ENCODE measurements around the gene B9D2. TPM values are rescaled to one million over a fixed set of nuclear protein-coding genes. Genes with fewer than 3 reads are reported as not detected.

Gene B9D2
- total and polyA plus RNA-seq, 5 donors = 3.3 to 5.1 (median 3.6) TPM

DNA sequence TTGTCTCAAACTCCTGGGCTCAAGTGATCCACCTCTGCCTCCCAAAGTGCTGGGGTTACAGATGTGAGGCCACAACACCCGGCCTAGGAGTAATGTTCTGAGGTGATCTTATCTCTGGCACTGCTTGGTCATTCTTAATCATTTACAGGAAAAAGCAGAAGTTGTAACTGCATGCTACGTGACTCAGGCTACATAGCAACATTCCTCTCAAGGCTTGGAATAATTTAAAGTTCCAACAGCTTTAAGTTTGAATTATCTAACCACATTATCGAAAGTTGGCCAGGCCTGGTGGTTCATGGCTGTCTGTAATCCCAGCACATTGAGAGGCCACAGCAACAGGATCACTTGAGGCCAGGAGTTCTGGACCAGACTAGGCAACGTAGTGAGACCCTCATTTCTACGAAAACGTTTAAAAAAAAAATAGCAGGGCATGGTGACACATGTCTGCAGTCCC is 3.9 kb upstream of the B9D2 start:
- Histone ChIP-seq H3K27ac (ENCODE audit: low read length) (no peak overlapping the region), H3K27me3 (ENCODE audit: control insufficient read depth, insufficient read depth) (no peaks in the 10 kb centered on the region), H3K9me3 (ENCODE audit: control insufficient read depth, low read length) (no peaks in the 10 kb centered on the region), H3K4me3 (ENCODE audit: low read length) (no peak overlapping the region), H3K4me1 (ENCODE audit: control insufficient read depth, insufficient read depth, low read length) (peaks cover 7% of the 10 kb centered on the region)
- 65% methylated on average over 6 of the region's 6 CpGs for WGBS
- ATAC-seq = no peak
- intact Hi-C loops (cut with DNase I) = no loop called here
- DNase-seq = peak in 1 of 3 donors; percentile 10

GRCh38 chr19:41366089-41366488 is 2.1 kb upstream of the B9D2 start:
- H3K4me1 ChIP-seq (ENCODE audit: control insufficient read depth, insufficient read depth, low read length) = peaks cover 7% of the 10 kb centered on the region
- intact Hi-C loops (cut with DNase I) = no loop called here
- no peak for ATAC-seq

DNA sequence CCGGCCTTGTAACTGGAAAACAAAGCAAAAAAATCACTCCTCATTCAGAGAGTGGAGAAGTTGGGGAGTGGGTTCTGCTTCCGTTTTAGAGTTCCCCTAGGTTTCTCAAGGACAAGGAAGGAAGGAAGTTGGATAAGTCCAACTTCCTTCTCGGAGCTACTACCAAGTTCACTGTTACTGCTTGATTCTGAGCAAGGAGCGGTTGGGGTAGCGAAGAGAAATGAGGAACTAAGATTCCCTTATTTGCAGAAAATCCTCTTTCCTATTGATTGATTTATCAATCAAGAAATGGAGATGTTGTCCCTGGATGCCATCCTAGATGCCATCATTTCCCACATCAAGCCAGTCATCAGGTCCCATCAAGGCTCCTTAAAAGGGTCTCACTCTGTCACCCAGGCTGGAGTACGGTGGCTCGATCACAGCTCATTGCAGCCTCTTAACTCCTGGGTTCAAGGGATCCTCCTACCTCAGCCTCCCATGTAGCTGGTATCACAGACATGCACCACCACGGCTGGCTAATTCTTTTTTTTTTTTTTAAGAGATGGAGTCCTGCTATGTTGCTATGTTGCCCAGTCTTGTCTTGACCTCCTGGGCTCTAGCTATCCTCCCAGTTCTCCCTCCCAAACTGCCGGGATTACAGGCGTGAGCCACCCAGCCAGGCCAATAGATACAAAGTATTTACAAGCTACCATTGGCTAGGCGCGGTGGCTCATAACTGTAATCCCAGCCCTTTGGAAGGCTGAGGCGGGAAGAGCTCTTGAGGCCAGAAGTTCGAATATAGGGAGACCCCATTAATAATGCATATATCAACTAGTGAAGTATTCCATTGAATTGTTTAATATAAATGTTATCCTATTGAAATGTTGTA is 809 bp upstream of the B9D2 start:
- H3K4me1 ChIP-seq (ENCODE audit: control insufficient read depth, insufficient read depth, low read length) = peaks cover 7% of the 10 kb centered on the region
- no peak for ATAC-seq
- WGBS = 72% methylated on average over 14 of the region's 14 CpGs
- peak overlapping the region; percentile 93 for H3K27ac ChIP-seq (ENCODE audit: low read length)
- intact Hi-C loops (cut with DNase I) = no loop called here
- H3K27me3 ChIP-seq (ENCODE audit: control insufficient read depth, insufficient read depth) = no peaks in the 10 kb centered on the region
- no peaks in the 10 kb centered on the region for H3K9me3 ChIP-seq (ENCODE audit: control insufficient read depth, low read length)
- DNase-seq = peak in 1 of 3 donors; percentile 3
- peak overlapping the region; percentile 87 for H3K4me3 ChIP-seq (ENCODE audit: low read length)

More at GRCh38 chr19:41366089-41366488, 2.1 kb upstream of the B9D2 start:
- Histone ChIP-seq H3K27me3 (ENCODE audit: control insufficient read depth, insufficient read depth) (no peaks in the 10 kb centered on the region), H3K27ac (ENCODE audit: low read length) (no peak overlapping the region), H3K9me3 (ENCODE audit: control insufficient read depth, low read length) (no peaks in the 10 kb centered on the region), H3K4me3 (ENCODE audit: low read length) (no peak overlapping the region)
- WGBS = 95% methylated on average over 1 of the region's 1 CpG
- DNase-seq = peak in 2 of 3 donors; percentile 10 to 14

DNA sequence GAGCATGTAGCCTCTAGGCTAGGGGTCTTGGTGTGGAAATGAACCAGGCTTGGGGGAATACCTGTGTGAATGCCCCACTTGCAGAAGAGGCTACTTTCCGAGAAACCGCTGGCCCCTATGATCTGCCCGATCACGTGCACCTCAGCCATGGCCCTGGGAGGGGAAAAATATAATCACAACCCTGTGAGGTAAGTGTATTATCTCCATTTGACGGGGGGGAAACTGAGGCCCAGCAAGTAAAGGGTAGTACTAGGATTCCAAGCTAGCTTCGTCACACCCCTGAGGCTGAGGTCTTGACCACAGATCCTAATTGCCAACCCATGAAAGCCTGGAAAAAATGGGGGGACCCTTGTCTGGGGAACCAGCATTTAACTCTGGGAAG is 587 bp downstream of the B9D2 start:
- peak in 1 of 3 donors; percentile 60 for DNase-seq

GRCh38 chr19:41362143-41362847 is 1.7 kb downstream of the B9D2 start:
- intact Hi-C loops (cut with DNase I) = no loop called here
- Histone ChIP-seq H3K27me3 (ENCODE audit: control insufficient read depth, insufficient read depth) (no peaks in the 10 kb centered on the region), H3K27ac (ENCODE audit: low read length) (no peak overlapping the region), H3K4me1 (ENCODE audit: control insufficient read depth, insufficient read depth, low read length) (peaks cover 7% of the 10 kb centered on the region), H3K4me3 (ENCODE audit: low read length) (no peak overlapping the region), H3K9me3 (ENCODE audit: control insufficient read depth, low read length) (no peaks in the 10 kb centered on the region)
- ATAC-seq (no peak), DNase-seq (no peak)
- WGBS = 89% methylated on average over 10 of the region's 10 CpGs

More for the DNA sequence above, 587 bp downstream of the B9D2 start:
- no peaks in the 10 kb centered on the region for H3K9me3 ChIP-seq (ENCODE audit: control insufficient read depth, low read length)
- peak overlapping the region; percentile 85 for H3K27ac ChIP-seq (ENCODE audit: low read length)
- H3K4me1 ChIP-seq (ENCODE audit: control insufficient read depth, insufficient read depth, low read length) = peaks cover 7% of the 10 kb centered on the region
- no peaks in the 10 kb centered on the region for H3K27me3 ChIP-seq (ENCODE audit: control insufficient read depth, insufficient read depth)
- ATAC-seq = no peak
- peak overlapping the region; percentile 87 for H3K4me3 ChIP-seq (ENCODE audit: low read length)
- 47% methylated on average over 6 of the region's 6 CpGs for WGBS
- intact Hi-C loops (cut with DNase I) = no loop called here

DNA sequence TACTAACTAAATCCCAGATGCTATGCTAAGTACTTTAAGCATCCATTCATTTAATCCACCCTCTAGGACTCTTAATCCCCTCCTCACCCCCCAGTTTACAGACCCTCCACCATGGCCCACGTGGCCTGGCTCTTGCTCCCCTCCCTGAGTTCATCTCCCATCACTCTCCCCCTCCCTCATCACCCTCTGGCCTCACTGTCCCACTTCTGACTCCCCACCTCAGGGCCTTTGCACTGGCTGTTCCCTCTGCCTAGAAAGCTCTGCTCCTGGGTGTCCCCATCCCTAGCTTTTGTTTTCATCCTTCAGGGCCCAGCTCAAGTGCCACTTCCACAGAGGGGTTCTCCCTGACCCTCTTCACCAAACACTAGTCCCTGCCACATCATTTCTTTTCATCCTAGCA is 4.2 kb downstream of the B9D2 start:
- intact Hi-C loops (cut with DNase I) = loop anchor here in 1 of 4 donors (5.0 to 10.0 kb wide), 2 partner anchors 37 to 75 kb away; partner anchors contain the start of gene DMAC2
- ATAC-seq (no peak), DNase-seq (no peak)
- Histone ChIP-seq H3K27ac (ENCODE audit: low read length) (no peak overlapping the region), H3K9me3 (ENCODE audit: control insufficient read depth, low read length) (no peaks in the 10 kb centered on the region), H3K4me3 (ENCODE audit: low read length) (no peak overlapping the region), H3K27me3 (ENCODE audit: control insufficient read depth, insufficient read depth) (no peaks in the 10 kb centered on the region), H3K4me1 (ENCODE audit: control insufficient read depth, insufficient read depth, low read length) (peaks cover 5% of the 10 kb centered on the region)
- WGBS = 96% methylated on average over 1 of the region's 1 CpG

DNA sequence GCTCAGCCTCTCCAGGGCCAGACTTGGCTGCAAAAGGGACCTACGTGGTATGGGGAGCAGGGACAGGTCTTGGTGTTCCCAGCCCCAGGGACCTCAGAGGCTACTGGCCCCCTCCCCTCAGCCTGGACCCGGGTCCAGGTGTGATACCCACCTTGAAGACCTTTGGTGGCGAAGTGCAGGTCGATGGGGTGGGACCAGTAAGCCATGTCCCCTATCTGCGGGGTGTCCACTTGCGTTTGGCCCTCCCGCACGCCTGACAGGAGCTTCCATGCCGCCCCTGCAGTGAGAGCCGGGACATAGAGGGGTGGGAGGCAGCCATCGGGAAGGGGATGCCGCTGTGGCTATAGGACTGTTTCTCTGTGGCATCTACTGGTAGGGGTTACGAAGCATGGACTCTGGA is 6.2 kb downstream of the B9D2 start:
- H3K4me3 ChIP-seq (ENCODE audit: low read length) = no peak overlapping the region
- intact Hi-C loops (cut with DNase I) = loop anchor here in 1 of 4 donors (5.0 to 10.0 kb wide), 2 partner anchors 35 to 77 kb away; partner anchors contain the start of gene DMAC2
- ATAC-seq (no peak), DNase-seq (peak in 1 of 3 donors; percentile 64)
- no peaks in the 10 kb centered on the region for H3K27me3 ChIP-seq (ENCODE audit: control insufficient read depth, insufficient read depth)
- no peaks in the 10 kb centered on the region for H3K9me3 ChIP-seq (ENCODE audit: control insufficient read depth, low read length)
- H3K27ac ChIP-seq (ENCODE audit: low read length) = no peak overlapping the region
- WGBS = 91% methylated on average over 13 of the region's 13 CpGs
- H3K4me1 ChIP-seq (ENCODE audit: control insufficient read depth, insufficient read depth, low read length) = no peaks in the 10 kb centered on the region

GRCh38 chr19:41356984-41357739 is 6.8 kb downstream of the B9D2 start:
- no peak overlapping the region for H3K27ac ChIP-seq (ENCODE audit: low read length)
- ATAC-seq = no peak
- 71% methylated on average over 11 of the region's 11 CpGs for WGBS

GRCh38 chr19:41355802-41356201 is 8.1 kb downstream of the B9D2 start:
- no peak overlapping the region for H3K27ac ChIP-seq (ENCODE audit: low read length)
- H3K27me3 ChIP-seq (ENCODE audit: control insufficient read depth, insufficient read depth) = no peaks in the 10 kb centered on the region
- no peak overlapping the region for H3K4me3 ChIP-seq (ENCODE audit: low read length)
- ATAC-seq (no peak), DNase-seq (peak in 1 of 3 donors; percentile 36)
- H3K4me1 ChIP-seq (ENCODE audit: control insufficient read depth, insufficient read depth, low read length) = no peaks in the 10 kb centered on the region
- WGBS = 53% methylated on average over 3 of the region's 3 CpGs
- H3K9me3 ChIP-seq (ENCODE audit: control insufficient read depth, low read length) = no peaks in the 10 kb centered on the region
- intact Hi-C loops (cut with DNase I) = loop anchor here in 1 of 4 donors (5.0 to 10.0 kb wide), 2 partner anchors 34 to 79 kb away; partner anchors contain the start of gene DMAC2

More at GRCh38 chr19:41356984-41357739, 6.8 kb downstream of the B9D2 start:
- no peaks in the 10 kb centered on the region for H3K4me1 ChIP-seq (ENCODE audit: control insufficient read depth, insufficient read depth, low read length)
- DNase-seq = no peak
- intact Hi-C loops (cut with DNase I) = loop anchor here in 1 of 4 donors (5.0 to 10.0 kb wide), 2 partner anchors 35 to 78 kb away; partner anchors contain the start of gene DMAC2
- H3K27me3 ChIP-seq (ENCODE audit: control insufficient read depth, insufficient read depth) = no peaks in the 10 kb centered on the region
- H3K4me3 ChIP-seq (ENCODE audit: low read length) = no peak overlapping the region
- no peaks in the 10 kb centered on the region for H3K9me3 ChIP-seq (ENCODE audit: control insufficient read depth, low read length)

- intact Hi-C loops (cut with DNase I) = loop anchor here in 1 of 4 donors (5.0 to 10.0 kb wide), 2 partner anchors 33 to 80 kb away; partner anchors contain the start of gene DMAC2
- Histone ChIP-seq H3K27me3 (ENCODE audit: control insufficient read depth, insufficient read depth) (no peaks in the 10 kb centered on the region), H3K4me3 (ENCODE audit: low read length) (no peak overlapping the region), H3K4me1 (ENCODE audit: control insufficient read depth, insufficient read depth, low read length) (peaks cover 3% of the 10 kb centered on the region), H3K9me3 (ENCODE audit: control insufficient read depth, low read length) (no peaks in the 10 kb centered on the region), H3K27ac (ENCODE audit: low read length) (no peak overlapping the region)
- no peak for DNase-seq
- ATAC-seq = no peak
- 68% methylated on average over 1 of the region's 1 CpG for WGBS
Observed at GRCh38 chr19:41355035-41355434, 8.9 kb downstream of the B9D2 start.
